ENCODE measurements around the gene MPPED1.

The MPPED1 gene

DNA sequence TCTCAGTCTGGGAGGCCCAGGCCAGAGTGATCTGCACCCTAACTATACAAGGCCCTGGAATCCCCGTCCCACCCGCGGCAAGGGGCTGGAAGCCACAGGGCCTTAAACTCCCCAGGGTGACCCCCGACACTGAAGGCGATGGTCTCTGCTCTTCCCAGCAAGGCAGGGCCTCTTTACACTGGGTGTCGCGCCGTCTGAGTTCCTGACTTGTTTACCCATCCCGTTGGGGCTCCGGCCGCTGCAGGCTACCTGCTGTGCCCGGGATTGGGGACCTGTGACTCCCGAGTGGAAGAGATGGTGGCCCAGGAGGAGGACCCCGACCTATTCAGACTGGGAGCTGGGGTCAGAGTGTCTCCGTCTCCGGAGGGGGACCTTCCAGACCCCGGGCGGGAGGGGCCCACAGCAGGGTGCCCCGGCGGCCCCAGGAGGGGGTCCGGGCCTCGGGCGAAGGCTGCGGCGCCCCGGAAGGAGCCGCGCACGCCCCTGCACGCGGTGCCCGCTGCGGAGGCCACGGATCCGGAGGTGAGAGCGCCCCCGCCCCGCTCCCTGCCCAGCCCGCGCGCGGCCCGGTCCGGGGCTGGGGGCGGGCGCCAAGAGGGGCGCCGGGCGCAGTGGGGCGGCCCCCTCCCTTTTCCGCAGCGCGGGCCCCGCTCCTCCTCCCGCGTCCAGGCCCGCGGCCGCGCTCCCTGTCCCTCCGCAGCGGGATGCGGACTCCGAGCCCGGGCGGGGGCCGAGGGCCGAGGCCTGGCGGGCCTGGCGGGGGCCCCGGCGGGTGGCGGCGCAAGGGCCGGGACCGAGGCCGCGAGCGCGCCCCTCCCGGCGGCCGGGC is 560 bp upstream of the MPPED1 start:
- ATAC-seq: no peak
- DNase-seq: no peak

DNA sequence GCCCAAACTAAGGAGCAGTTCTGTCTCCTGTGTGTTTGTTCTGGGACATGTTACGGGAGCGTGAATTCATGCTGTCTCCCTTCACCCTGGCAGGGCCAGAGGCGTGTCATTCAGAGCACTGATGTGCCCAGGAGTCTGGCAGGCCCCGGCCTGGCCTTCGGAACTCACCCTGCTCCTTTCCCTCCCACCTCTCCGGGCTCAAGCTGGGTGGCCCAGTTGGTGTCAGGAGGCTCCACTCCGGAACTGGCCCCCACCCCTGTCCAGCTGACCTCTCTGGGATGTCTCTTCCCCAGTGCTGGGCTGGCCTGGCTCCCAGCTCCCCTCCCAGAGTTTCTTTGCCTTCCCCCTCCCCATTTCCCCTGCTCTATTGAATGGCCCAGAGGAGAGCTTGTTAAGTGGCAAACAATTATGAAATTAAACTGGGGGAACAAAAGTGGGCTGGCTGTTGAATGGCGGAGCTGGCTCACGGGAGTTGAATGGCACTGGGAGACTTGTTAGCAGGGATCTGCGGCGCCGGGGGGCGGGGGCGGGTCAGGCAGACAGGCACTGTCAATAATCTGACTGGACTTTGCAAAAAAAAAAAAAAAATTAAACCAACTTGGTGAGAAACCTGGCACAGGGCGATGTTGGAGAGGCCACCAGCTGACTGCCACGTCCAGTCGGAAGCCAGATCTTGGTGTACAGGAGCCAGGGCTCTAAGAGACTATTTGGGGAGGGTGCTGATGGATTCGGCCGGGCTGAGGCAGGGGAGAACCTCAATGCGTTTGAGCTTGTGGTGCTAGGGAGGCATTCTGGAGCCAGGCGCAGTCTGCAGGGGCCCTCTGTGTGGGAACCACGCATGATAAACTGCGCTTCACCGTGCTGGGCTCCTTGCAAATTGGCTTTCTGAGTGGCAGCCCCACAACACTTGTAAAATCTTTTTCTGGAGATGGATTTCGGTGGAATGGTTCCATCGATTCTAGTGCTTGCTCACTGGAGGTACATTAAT is 1.3 kb downstream of the MPPED1 start:
- DNase-seq (no peak), ATAC-seq (no peak)

- ATAC-seq (no peak), DNase-seq (no peak)
Observed at GRCh38 chr22:43413826-43414225, 2.0 kb downstream of the MPPED1 start.

DNA sequence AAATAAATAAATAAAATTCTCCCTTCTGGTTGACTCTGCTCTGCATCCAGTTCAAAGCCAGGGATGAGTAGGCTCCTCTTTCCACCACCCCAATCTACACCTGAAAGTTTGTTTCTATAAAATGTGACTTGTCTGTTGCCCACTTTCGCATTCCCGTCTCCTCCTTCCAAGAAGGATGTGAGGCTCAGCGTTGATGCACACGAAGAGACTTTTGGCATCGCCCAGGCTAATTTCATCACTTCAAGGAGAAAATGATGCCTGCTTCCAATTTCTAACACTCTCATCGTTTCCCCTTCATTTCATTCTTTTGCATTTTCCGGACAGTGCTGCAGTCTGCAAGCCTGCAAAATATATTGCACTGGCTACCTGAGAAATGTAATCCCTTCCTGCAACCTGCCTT is 3.9 kb downstream of the MPPED1 start:
- DNase-seq (no peak), ATAC-seq (no peak)

DNA sequence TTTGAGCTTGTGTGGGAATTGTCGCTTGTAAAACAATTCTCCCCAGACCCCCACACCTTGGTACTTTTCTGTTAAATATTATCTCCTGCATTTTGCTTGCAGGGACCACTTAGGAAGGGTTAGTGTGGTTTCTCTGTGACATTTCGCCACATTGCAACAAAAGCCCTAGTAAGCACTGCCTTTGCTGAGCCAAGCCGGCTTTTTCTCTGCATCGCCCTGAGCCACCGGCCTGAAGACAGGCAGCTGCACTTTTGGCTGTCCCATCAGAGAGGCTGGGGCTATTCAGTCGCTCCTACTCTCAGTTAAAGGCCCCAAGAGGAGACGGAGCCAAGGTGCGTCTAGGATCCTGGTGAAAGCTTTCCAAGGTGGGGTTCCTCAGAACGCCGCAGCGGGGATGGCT is 5.7 kb downstream of the MPPED1 start:
- DNase-seq (no peak), ATAC-seq (no peak)

GRCh38 chr22:43418079-43418825 is 6.4 kb downstream of the MPPED1 start:
- no peak for DNase-seq
- ATAC-seq: no peak

DNA sequence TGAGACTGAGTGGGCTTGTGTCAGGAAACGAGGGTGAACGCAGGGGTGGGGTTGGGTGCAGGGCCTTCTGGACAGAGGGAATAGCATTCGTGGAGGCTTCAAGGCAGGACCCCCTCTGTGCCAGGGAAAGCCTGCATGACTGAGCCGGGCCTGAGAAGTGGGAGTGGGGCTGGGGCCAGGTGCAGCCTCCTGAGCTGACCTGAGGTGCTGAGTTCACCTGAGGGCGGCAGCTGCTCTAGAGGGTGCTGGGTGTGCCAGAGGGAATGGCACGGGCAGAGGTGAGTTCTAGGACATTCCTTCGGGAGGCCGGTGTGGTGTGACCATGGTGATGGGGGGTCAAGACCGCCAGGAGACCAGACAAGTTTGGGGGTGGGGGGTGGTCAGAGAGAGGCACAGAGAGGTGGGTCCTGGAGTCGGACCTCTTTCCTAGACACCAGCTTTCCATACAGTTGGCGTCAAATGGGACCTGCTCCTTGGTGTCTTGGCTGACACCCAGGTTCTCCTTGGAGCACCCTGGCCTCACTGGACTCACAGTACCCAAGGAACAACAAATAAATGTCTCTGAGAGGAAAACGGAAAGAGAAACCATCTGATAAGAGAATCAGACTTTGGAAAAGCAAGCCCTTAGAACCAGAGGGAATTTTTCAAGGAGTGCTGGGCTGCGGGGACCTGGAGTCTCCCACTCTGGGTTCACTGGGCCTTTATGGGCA is 7.7 kb downstream of the MPPED1 start:
- ATAC-seq (no peak), DNase-seq (no peak)

DNA sequence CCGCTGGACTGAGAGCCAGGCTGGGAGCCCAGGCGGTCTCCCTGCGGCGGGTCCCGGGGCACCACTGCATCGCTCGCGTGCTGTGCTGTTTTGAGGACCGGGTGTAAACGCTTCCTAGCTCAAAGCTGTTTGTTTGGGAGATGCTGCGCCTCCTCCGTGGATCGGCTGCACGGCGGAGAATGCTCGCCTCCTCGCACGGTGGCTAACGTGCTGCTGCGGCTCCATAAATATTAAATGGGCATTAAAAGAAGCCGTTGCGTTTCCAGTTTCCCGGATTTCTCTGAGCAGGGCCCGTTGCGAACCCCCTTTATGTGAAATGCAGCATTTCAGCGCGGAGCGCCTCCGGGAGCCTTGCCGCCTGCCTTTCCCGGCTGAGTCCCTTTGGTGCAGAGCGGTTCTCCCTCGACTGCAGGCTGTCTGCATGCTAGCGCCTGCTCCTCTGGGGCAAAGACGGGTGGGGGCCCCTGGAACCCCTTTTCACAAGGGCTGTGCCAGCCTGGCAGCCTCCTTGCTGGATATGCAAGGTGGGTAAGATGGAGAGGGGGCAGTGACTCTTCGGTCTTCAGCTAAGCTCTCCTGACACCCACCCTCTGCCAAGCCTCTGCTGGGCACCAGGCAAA is 9.3 kb downstream of the MPPED1 start:
- ATAC-seq: no peak
- no peak for DNase-seq

GRCh38 chr22:43421914-43422615 is 10.3 kb downstream of the MPPED1 start:
- no peak for ATAC-seq

DNA sequence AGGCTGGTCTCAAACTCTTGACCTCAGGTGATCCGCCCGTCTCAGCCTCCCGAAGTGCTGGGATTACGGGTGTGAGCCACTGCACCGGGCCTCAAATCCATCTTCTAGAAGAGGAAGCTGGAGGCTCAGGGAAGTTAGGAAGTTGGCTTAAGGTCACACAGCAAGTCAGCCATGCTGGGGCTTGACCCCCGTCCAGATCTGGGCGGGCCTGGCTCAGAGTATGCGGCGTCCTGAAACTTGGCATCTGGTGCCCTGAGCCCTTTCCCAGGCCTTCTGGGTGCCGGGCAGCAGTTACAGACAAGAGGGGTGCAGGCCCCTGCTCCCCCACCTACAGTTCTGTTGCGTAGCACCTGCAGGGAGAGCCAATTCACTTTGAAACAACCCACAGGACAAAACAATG is 11.2 kb downstream of the MPPED1 start:
- DNase-seq (no peak), ATAC-seq (no peak)

More at GRCh38 chr22:43421914-43422615, 10.3 kb downstream of the MPPED1 start:
- DNase-seq: no peak

DNA sequence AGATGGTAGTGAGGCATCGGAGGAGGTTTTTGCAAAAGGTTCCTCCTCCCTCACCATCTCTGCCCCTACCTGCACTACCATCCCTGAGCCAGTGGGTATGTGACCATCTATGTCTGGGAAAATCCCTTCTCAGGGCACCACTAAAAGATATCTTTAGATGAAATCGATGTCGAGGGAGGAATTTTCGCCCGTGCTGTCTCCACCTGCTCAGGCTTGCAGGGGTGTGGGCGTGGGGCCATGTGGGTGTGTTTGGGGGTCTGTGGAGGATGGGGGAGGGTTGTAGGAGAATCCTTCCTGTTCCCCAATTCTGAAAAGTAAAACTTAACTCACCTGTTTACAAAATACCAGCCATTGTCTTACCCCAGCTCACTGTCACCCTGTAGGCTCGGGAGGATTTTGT is 12.4 kb downstream of the MPPED1 start:
- no peak for ATAC-seq
- no peak for DNase-seq

GRCh38 chr22:43424666-43425630 is 13.1 kb downstream of the MPPED1 start:
- ATAC-seq: no peak
- no peak for DNase-seq

DNA sequence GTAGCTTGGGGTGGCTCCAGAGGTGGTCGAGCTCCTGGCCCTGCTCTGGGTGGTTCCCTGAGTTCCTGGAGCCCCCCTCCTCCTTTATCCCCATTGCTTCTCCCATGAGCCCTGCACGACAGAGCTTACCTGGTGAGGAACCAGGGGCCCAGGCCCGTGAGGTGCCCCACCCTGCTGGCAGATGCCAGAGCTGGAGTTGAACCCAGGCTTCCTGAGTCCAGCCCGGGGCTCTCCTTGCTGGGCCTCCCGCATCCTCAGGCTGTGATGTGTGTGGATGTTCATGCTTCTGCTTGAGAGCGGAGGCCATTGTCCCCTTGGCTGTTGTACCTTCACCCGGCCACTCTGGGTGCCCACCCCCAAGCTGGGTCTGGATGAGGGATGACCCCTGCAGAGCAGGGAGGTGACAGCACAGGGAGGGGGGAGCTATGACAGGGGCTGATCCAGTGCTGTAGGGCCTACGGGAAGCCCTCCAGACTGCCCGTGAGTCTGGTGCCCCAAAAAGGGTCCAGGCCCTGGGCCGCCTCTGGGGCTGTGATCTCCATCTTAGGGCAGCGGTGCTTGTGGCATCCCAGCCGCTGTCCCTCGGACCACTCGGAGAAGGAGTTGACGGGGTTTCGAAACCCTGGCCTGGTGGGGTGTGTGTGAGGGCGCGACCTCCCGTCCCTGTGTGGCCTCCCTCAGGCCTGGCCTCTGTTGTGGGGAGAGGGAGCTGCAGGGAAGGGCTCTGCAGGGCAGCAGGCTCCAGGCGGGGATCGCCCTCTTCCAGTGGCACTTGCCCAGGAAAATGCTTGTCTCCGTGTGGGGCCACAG is 14.4 kb downstream of the MPPED1 start:
- no peak for ATAC-seq
- no peak for DNase-seq

DNA sequence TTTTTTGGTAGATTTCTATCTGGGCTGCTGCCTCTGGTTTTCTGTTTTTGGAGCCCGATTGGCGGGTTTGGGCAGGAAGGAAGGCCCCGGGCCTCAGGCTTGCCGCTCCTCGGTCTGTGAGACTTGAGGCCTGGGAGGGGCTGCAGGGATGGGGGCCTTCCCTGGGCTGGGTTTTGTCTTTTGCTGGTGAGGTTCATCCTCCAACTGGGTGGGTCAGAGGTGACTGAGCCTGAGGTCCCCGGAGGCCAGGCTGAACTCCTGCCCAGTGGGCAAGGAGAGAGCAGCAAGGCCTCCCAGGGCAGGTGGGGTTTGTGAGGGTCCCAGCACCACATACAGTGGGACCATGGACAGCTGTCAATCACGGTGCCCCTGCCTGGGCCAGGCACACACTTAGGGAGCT is 15.0 kb downstream of the MPPED1 start:
- no peak for ATAC-seq
- DNase-seq: no peak

- no peak for ATAC-seq
- DNase-seq: no peak
Observed at GRCh38 chr22:43427296-43428004, 15.6 kb downstream of the MPPED1 start.

DNA sequence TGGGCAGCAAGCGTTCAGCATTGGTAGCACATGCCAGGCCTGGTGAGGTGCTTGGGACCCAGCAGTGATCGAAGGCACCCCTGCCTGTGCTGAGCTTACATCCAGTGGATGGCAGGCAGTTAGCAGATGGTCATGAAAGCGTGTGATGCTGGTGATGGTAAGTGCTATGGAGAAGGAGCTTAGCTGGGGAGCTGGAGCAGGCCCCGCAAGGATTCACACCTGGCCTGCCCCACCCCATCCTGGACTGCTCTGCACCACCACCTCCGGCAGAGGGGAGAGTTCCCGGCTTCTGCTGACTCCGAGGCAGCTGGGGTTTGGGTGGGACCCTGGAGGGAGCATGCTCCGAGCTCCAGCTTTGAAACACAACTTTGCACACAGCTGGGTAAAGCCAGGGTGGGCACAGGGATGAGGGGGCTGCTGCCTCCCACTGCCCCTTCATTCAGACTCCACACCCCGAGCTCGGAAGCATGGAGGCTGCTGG is 16.2 kb downstream of the MPPED1 start:
- no peak for ATAC-seq
- DNase-seq: no peak

GRCh38 chr22:43428521-43428920 is 16.7 kb downstream of the MPPED1 start:
- no peak for ATAC-seq

GRCh38 chr22:43429426-43429825 is 17.6 kb downstream of the MPPED1 start:
- ATAC-seq: no peak
- DNase-seq: no peak

More at GRCh38 chr22:43428521-43428920, 16.7 kb downstream of the MPPED1 start:
- no peak for DNase-seq

Measured in stimulated activated naive CD8-positive, alpha-beta T cell treated with anti-CD3 and anti-CD28 coated beads, Interleukin-15, Interleukin-2, amounts not matched to agents 100 U/mL and 50 U/mL, for 24 hours (primary cell).